NK-92 treated with Interleukin-12 subunit alpha and Interleukin-12 subunit beta, amount 100 ng/mL, for 24 hours (cell line): Measurements from ENCODE around the gene DPP6.
A peak's percentile ranks its signal among the peaks of the same experiment; 100 is the strongest.
"Not testable (repeated sequence)": the region's sequence is repeated elsewhere in the genome, so short reads cannot be mapped to it uniquely, and the experiment has no call there.

Experiments used
- DNase-seq: peaks from one replicate; lab custom pipeline; 2025; lab: John Stamatoyannopoulos, UW

The DPP6 gene

GRCh38 chr7:154051643-154052529 lies at the start of gene DPP6:
Gene DPP6, plus strand, starts transcription at chr7:154052398.
- not testable (repeated sequence) for DNase-seq

- not testable (repeated sequence) for DNase-seq
Observed at GRCh38 chr7:154009423-154009911, 42.7 kb upstream of the DPP6 start.

DNA sequence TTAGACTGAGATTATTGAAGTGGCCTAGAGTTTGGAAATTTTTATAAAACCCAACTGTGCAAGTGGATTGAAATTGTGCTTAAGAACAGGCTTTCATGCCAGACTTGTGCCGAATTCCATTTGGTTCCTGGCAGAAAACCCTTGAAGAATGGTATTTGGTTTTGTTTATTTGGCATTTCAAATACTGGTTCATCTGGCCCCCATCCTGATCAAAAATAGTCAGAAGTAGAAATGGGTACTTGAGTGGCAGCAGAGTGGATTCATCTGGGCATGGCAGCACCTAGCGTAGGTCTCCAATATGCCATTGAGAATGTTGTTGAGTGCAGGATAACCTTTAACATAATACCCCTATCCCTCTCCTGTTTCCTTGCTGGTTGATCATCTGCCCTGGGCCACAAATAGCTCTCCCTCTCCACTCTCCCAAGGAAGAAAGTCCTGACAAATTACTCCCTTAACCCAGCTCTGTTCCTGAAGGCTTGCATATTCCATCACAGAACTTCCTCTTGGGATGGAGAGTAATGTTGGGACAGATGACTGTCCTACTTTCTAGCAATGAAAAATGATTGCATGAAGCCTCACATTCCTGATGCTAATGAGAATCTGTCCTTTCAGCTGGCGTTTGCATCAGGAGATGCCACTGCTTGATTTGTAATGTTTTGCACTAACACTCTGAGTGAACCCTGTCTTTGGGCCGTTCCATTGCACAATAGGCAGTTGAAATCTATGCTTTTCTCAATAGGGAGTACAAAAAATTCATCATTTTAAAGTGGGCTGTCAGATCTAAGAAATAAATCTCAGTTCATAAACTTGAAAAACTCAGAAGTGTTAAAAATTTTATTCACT lies 41.3 kb upstream of the DPP6 start:
- DNase-seq: not testable (repeated sequence)

DNA sequence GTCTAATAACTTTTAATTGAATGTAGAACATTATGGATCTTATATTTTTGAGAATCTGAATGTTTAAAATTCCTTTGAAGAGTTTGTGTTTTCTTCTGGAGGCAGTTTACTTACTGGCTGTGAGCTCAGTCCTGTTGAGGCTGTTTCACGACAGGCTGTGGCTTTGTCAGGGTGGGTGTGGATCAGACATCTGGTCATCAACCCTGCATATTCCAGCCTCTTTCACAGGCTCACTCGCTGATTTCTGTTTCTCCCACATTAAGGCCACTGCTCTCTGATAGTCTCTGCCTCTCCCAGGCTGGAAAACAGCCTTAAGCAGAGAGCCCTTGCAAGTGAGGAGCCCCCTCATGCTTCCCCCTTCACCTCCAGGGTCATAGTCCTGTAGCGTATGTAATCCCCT lies 39.4 kb upstream of the DPP6 start:
- DNase-seq: not testable (repeated sequence)

- not testable (repeated sequence) for DNase-seq
Observed at GRCh38 chr7:154015636-154016035, 36.6 kb upstream of the DPP6 start.

GRCh38 chr7:154018354-154018753 lies 33.8 kb upstream of the DPP6 start:
- not testable (repeated sequence) for DNase-seq

DNA sequence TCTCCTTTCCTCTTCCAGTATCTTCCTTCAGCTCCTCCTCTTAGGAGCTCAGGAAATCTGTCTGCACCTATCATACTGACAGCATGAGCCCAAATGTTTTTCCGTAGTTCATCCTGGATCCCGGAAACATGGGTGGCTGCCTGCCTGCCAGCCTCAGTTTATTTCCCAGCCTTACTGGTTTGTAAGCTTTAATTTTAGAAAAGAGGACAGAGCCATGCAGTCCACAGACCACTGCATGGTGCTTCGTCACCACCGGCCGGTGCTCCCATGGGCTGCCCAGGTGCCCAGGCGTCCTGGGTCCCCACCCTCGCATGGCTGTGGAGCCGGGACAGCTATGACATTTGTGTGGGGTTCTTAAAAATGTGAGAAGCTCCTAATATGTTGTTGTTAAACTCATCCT lies 24.4 kb upstream of the DPP6 start:
- not testable (repeated sequence) for DNase-seq

DNA sequence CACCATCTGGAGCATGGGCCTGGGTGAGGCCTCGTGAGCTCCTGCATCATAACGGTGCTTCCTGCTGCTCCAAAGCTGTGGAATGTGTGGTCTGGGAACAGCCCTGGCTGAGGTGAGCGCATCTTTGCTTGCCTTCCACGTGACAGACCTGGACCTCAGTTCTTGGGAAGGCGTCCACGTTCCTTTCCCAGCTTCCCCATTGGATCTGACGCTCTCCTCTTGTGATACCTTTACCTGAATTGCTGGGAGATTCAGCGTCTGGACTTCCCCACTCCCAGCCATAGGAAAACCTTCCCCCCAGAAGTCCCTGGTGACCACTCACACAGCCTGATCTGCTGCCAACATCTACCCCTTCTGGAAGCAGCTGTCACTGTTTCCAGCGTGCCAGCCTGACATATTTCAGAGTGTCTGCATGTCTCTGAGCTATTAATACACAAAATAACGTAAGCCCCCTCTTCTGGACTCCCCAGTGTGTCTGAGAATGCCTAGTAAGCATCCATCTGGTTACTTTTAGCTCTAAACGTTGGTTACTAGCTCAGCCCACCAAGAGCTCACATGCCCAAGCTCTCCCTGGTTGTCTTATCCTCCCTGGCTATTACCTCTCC lies 21.6 kb upstream of the DPP6 start:
- DNase-seq: not testable (repeated sequence)

DNA sequence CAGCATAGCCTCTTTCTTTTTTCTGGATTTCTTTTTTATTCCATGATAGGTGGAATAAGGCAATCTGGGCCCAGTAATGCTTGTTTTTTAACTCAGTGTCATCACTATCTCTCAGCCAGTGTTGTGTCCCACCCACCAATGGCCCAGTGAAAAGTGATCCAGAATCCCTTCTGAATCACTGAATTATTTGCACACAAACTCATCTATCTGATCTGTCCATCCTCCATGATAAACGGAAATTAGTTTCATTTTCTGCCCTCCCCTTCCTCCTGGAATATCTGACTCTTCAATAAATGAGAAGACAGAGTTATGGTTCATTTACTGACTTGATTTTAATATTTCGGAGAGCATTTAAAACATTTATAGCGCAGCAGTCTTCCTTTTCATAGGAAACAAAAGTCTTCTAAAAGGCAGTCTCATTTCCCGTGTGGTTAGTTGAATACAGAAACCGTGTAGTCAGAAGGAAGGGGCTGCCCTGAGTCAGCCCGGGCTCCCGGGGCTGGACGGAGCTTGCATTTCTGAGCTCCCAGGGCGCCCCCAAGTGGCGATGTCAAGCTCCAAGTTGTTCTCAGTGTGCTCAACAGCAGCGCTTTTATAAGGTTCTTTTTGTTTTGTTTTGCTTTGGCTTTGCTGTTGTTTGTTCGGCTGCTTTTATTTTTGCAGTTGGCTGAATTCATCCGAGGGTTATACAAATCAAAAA lies 12.6 kb upstream of the DPP6 start:
- not testable (repeated sequence) for DNase-seq

GRCh38 chr7:154050394-154050793 lies 1.8 kb upstream of the DPP6 start:
- DNase-seq: not testable (repeated sequence)

DNA sequence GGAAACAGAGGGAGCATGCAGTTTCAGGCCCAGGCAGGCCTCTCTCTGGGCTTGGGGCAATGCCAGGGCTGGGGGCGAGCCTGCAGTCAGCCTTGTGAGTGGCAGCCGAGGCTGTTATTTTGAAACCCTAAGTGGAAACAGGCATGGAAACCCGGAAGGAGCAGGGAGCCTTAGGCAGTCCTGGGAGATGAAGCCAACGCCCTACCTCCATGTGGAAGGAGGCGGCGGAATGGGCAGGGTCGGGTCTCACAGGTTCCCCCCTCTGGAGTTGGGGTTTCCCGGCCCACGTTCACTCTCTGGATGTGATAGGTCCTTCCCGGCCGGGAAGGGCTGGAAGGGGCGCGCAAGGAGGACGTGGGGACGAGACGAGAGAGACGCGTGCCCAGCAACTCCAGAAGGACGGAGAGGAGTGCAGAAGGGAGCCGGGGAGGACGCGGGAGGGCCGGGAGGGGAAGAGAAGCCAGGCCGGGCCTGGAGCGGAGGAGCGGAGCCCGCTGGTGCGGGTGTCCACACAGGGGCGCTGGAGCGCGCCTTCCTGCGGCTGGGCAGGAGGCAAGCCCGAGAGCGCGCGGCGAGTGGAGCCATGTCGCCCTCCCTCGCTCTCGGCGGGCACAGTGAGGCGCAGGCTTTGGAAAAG lies 1.1 kb upstream of the DPP6 start:
- not testable (repeated sequence) for DNase-seq

DNA sequence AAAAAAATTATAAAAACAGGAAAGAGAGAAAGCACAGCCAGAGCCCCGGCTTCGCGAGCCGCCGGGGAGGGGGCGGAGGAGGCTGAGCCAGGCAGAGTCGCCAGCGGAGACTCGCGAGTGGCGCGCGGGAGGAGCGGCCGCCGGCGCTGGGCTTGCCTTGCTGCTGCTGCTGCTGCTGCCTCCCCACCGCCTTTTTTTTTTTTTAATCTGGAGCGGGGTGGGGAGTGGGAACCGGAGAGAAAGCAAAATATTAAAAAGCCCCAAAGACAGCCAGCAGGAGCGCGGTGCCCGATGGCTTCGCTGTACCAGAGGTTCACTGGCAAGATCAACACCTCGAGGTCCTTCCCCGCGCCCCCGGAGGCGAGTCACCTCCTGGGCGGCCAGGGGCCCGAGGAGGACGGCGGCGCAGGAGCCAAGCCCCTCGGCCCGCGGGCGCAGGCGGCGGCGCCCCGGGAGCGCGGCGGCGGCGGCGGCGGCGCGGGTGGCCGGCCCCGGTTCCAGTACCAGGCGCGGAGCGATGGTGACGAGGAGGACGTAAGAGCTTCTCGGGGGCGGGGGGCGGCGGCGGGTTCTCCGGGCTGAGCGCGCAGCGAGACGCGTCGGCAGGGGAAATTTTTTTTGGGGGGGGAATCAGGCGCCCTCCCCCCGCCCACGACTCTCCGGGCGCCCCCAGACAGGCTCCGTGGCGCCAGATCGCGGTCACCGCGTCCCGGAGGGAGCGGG lies 493 bp downstream of the DPP6 start:
- DNase-seq: not testable (repeated sequence)

DNA sequence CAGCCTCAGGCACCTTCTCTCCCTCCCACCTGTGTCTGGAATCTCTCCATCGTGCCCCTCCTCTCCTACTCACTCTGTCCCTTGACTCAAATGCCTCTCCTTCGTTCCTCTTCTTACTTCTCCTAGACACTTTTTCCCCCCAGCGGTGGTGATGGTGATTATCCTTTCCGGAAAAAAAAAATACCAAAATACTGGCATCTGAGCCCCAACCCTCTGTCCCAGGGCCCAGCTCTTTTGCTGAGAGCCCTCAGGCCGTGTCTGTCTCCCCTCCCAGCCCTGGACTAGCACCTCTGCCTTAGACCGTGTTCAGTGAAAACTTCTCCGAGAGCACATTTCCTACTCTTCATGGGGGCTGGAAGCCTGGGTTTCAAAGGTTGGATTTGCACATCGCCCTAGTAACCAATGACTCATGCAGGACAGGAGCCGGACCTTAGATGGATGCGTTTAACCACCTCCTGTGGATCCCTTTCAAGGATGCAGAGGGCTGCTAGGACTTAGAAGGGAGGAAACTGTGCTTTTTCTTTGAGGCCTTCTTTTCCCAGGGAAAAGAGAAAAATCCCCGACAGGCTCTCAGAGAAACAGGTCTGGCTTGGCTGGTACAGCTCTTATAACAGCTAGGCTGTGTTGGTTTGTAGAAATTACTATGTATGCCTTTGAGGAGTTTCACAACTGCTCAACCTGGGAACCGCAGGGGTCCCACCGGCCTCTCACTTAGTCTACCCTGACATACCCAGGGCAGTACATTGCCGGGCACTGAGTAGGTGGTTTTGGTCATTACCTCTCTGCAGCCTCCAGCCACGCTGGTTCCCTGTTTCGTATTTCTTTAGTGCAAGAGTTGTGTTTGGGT lies 1.5 kb downstream of the DPP6 start:
- DNase-seq: not testable (repeated sequence)

- DNase-seq: not testable (repeated sequence)
Observed at GRCh38 chr7:154054664-154055063, 2.5 kb downstream of the DPP6 start.

DNA sequence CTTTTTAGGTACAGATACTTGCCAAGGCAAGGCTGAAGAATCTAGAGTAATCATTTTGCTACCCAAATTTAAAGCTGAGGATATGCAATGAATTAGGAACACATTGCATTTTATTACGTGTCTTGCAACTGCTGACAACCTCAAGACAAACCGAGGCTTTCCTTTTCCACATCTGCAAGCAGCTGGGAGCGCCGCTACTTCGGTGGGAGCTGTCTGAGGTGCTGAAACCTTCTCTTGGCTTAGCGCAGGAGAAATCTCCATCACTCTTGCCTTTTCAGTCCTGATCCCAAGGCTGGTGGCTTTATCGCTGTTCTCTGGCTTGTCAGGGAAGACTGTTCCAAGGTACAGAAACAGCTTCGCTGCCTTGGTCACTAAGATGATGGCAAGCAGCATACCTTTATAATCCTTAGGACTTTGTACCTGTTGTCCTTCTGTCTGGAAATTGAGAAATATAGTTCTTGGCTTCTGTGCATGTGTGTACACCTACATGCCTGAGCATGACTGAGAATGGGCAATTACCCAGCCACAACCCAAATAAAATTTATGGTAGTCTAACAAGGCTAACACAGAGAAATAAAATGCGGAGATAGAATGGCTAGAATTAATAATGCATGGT lies 3.4 kb downstream of the DPP6 start:
- not testable (repeated sequence) for DNase-seq

- not testable (repeated sequence) for DNase-seq
Observed at GRCh38 chr7:154058783-154059182, 6.6 kb downstream of the DPP6 start.

GRCh38 chr7:154060551-154060950 lies 8.4 kb downstream of the DPP6 start:
- not testable (repeated sequence) for DNase-seq

DNA sequence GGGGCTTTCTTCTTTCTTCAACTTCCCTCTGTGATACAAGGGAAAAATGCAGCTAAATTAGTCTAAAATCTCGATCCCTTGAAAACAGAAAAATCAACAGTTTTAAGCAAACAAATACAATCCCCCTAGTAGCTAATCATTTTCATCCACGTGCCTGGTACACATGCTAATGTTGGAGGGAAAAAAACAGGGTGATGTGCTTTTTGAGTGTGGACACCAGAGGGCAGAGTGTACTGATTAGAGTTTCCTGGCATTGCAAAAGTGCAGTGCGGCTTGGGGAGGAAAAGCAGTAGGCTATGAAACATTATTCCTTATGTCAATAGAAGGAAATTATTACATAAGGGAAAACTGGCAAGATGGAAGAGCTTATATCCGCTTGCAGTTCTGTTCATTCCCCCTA lies 19.6 kb downstream of the DPP6 start:
- peak; percentile 5 for DNase-seq
